DND-41 (cell line): ENCODE measurements around the gene HS2ST1.

Experiments used
- ATAC-seq: fragments of 200-7000 bp; cut with Tn5 transposase; 3 replicates; pipeline ENCODE4 v1.9.1; 2021; ENCODE audit warnings: low read depth; ENCODE audit not compliant: insufficient read depth
- DNase-seq: peaks from one replicate; pipeline ENCODE4 v3.0.0-alpha.2; 2020
- H2AFZ ChIP-seq: 2 replicates; pipeline ENCODE4 v1.6.0; 2012; ENCODE audit warnings: low read depth, low read length
- H3K27ac ChIP-seq: 2 replicates; pipeline ENCODE4 v1.5.1; 2012; ENCODE audit warnings: low read length, inconsistent platforms
- H3K27me3 ChIP-seq: fragments of 200-600 bp; sonication (generic); 2 replicates; pipeline ENCODE4 v1.6.0; 2012; ENCODE audit warnings: low read length, mild to moderate bottlenecking, inconsistent platforms; ENCODE audit not compliant: insufficient read depth, poor library complexity
- H3K36me3 ChIP-seq: 2 replicates; pipeline ENCODE4 v1.5.1; 2012; ENCODE audit warnings: low read length, inconsistent platforms; ENCODE audit not compliant: insufficient read depth
- H3K4me1 ChIP-seq: 2 replicates; pipeline ENCODE4 v1.5.1; 2012; ENCODE audit warnings: mild to moderate bottlenecking, low read length; ENCODE audit not compliant: insufficient read depth
- H3K4me2 ChIP-seq: 2 replicates; pipeline ENCODE4 v1.6.0; 2012; ENCODE audit warnings: mild to moderate bottlenecking, moderate library complexity, low read length, inconsistent platforms; ENCODE audit not compliant: insufficient read depth
- H3K4me3 ChIP-seq, 2 experiments: fragments of 200-600 bp in 1 of 2; shearing (Covaris generic) in 1 of 2; 2 replicates each; pipeline ENCODE4 v1.5.1; 2012 to 2016; ENCODE audit warnings: inconsistent platforms in 2 of 2, low read length in 2 of 2, mild to moderate bottlenecking in 2 of 2, low read depth in 1 of 2, moderate library complexity in 1 of 2
- H3K79me2 ChIP-seq: 2 replicates; pipeline ENCODE4 v1.6.0; 2012; ENCODE audit warnings: low read length, inconsistent platforms; ENCODE audit not compliant: insufficient read depth
- H3K9ac ChIP-seq: 2 replicates; pipeline ENCODE4 v1.6.0; 2012; ENCODE audit warnings: low read depth, mild to moderate bottlenecking, inconsistent platforms, low read length, moderate library complexity
- H3K9me3 ChIP-seq: 2 replicates; pipeline ENCODE4 v1.5.1; 2012; ENCODE audit warnings: low read length, moderate library complexity, mild to moderate bottlenecking, inconsistent platforms; ENCODE audit not compliant: insufficient read depth, severe bottlenecking
- H4K20me1 ChIP-seq: 2 replicates; pipeline ENCODE4 v1.6.0; 2012; ENCODE audit warnings: low read length; ENCODE audit not compliant: insufficient read depth
- CTCF ChIP-seq: IDR thresholded peaks from 2 replicates; pipeline ENCODE4 v1.5.1; 2012; ENCODE audit warnings: borderline replicate concordance, low read length, moderate library complexity, mild to moderate bottlenecking; ENCODE audit not compliant: poor library complexity, severe bottlenecking; ENCODE audit errors: extremely low read depth
- EZH2 ChIP-seq: IDR thresholded peaks from 3 replicates; pipeline ENCODE4 v1.6.1; 2012; ENCODE audit warnings: borderline replicate concordance, low read depth, mild to moderate bottlenecking, moderate library complexity, low read length, inconsistent platforms; ENCODE audit not compliant: severe bottlenecking

Gene HS2ST1

GRCh38 chr1:87144981-87145380 lies 230.5 kb downstream of the HS2ST1 start:
- H3K4me2 ChIP-seq = no peak overlapping the region
- no peaks in the 10 kb centered on the region for H3K27me3 ChIP-seq
- H3K9me3 ChIP-seq = no peaks in the 10 kb centered on the region
- ATAC-seq = no peak
- TF ChIP-seq CTCF = no peak
- TF ChIP-seq EZH2 = no peak
- H3K36me3 ChIP-seq = no peaks in the 10 kb centered on the region
- no peaks in the 10 kb centered on the region for H4K20me1 ChIP-seq
- H3K27ac ChIP-seq = no peak overlapping the region
- no peak overlapping the region for H3K9ac ChIP-seq
- DNase-seq = no peak
- no peak overlapping the region for H2AFZ ChIP-seq
- no peaks in the 10 kb centered on the region for H3K4me1 ChIP-seq
- H3K4me3 ChIP-seq = no peak overlapping the region
- H3K79me2 ChIP-seq = no peaks in the 10 kb centered on the region

- H3K4me2 ChIP-seq = no peak overlapping the region
- ATAC-seq (no peak), DNase-seq (no peak)
These were observed 232.1 kb downstream of the HS2ST1 start for GRCh38 chr1:87146538-87146937.

GRCh38 chr1:87146986-87147385 lies 232.6 kb downstream of the HS2ST1 start:
- DNase-seq = no peak
- no peak overlapping the region for H3K9ac ChIP-seq
- no peak for ATAC-seq
- no peak overlapping the region for H3K4me2 ChIP-seq
- H3K27ac ChIP-seq = no peak overlapping the region
- H3K36me3 ChIP-seq = no peaks in the 10 kb centered on the region
- H3K9me3 ChIP-seq = no peaks in the 10 kb centered on the region
- H3K79me2 ChIP-seq = no peaks in the 10 kb centered on the region
- H4K20me1 ChIP-seq = no peaks in the 10 kb centered on the region
- no peaks in the 10 kb centered on the region for H3K4me1 ChIP-seq
- H3K27me3 ChIP-seq = no peaks in the 10 kb centered on the region
- H2AFZ ChIP-seq = no peak overlapping the region
- H3K4me3 ChIP-seq = no peak overlapping the region
- TF ChIP-seq CTCF (no peak), EZH2 (no peak)

More at GRCh38 chr1:87146538-87146937, 232.1 kb downstream of the HS2ST1 start:
- H3K36me3 ChIP-seq = no peaks in the 10 kb centered on the region
- no peaks in the 10 kb centered on the region for H4K20me1 ChIP-seq
- no peaks in the 10 kb centered on the region for H3K27me3 ChIP-seq
- no peak overlapping the region for H2AFZ ChIP-seq
- no peak overlapping the region for H3K27ac ChIP-seq
- TF ChIP-seq EZH2 (no peak), CTCF (no peak)
- H3K9me3 ChIP-seq = no peaks in the 10 kb centered on the region
- H3K4me1 ChIP-seq = no peaks in the 10 kb centered on the region
- H3K9ac ChIP-seq = no peak overlapping the region
- no peak overlapping the region for H3K4me3 ChIP-seq
- H3K79me2 ChIP-seq = no peaks in the 10 kb centered on the region

- Histone ChIP-seq H4K20me1 (no peaks in the 10 kb centered on the region), H3K9me3 (no peaks in the 10 kb centered on the region), H3K27me3 (no peaks in the 10 kb centered on the region), H2AFZ (no peak overlapping the region), H3K4me2 (no peak overlapping the region), H3K4me1 (no peaks in the 10 kb centered on the region), H3K79me2 (no peaks in the 10 kb centered on the region), H3K4me3 (no peak overlapping the region), H3K36me3 (no peaks in the 10 kb centered on the region), H3K27ac (no peak overlapping the region), H3K9ac (no peak overlapping the region)
- TF ChIP-seq CTCF = no peak
- no peak for TF ChIP-seq EZH2
- no peak for ATAC-seq
- no peak for DNase-seq
These were observed 233.4 kb downstream of the HS2ST1 start for GRCh38 chr1:87147851-87148250.
